Neuron (in vitro differentiated cells): ENCODE results near the gene GUCD1.
A peak's percentile ranks its signal among the peaks of the same experiment; 100 is the strongest.
"Not testable (repeated sequence)": the region's sequence is repeated elsewhere in the genome, so short reads cannot be mapped to it uniquely, and the experiment has no call there.

ENCODE experiments used
- H2AFZ ChIP-seq: one replicate; pipeline ENCODE4 v1.6.1; 2013; ENCODE audit warnings: low read depth, mild to moderate bottlenecking, inconsistent platforms, low read length, moderate library complexity
- H3K27me3 ChIP-seq: one replicate; pipeline ENCODE4 v1.6.1; 2013; ENCODE audit warnings: low read length; ENCODE audit not compliant: insufficient read depth
- H3K36me3 ChIP-seq: one replicate; pipeline ENCODE4 v1.6.1; 2013; ENCODE audit warnings: low read length; ENCODE audit not compliant: insufficient read depth
- H3K4me1 ChIP-seq: one replicate; pipeline ENCODE4 v1.6.1; 2013; ENCODE audit warnings: low read length; ENCODE audit not compliant: insufficient read depth
- H3K4me3 ChIP-seq: 2 replicates; pipeline ENCODE4 v1.5.1; 2013; ENCODE audit warnings: mild to moderate bottlenecking, low read length, moderate library complexity
- H3K9me3 ChIP-seq: one replicate; pipeline ENCODE4 v1.6.1; 2013; ENCODE audit warnings: low read length

Gene GUCD1

DNA sequence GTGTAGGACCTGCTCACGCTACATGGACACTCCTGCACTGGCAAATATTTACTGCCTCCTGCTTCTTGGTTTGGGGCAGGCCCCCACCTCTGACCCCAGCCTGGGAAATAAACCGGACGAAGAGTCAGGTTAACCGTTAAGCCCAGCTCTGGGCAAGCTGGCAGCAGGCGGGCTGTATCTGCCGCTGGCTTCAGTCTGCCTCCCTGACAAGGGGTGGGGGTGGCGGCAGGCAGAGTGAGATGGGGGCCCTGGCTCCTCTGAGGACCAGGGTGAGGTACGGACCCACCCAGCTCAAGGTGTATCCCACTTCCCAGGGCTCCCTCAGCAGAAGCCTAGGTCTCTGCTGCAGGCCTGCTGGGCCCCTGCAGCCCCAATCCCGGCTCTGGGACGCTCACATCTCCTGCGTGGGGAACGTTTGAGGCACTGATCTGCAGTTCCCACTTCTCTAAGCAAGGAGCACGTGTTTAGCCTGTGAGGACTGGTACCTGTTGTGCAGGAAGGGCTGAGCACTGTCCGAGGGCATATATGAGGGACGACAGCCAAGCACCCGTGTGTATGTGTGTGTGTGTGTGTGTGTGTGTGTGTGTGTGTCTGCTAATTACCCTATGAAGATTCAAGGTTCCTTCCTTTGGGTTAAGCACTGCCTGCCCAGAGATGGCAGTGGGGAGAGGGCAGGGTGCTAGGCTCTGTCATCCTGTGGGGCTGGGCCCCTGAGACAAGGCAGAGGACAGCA, 39.1 kb upstream of the GUCD1 start:
- Histone ChIP-seq H2AFZ (no peak overlapping the region), H3K27me3 (no peaks in the 10 kb centered on the region), H3K4me1 (peaks cover 10% of the 10 kb centered on the region), H3K36me3 (no peaks in the 10 kb centered on the region), H3K4me3 (no peak overlapping the region), H3K9me3 (no peaks in the 10 kb centered on the region)

DNA sequence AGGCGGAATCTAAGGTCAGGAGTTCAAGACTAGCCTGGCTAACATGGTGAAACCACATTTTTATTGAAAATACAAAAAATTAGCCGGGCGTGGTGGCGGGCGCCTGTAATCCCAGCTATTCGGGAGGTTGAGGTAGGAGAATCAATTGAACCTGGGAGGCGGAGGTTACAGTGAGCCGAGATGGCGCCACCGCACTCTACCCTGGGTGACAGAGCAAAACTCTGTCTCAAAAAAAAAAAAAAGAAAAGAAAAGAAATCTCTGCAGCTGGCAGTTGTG, 38.6 kb upstream of the GUCD1 start:
- peak overlapping the region; percentile 92 for H2AFZ ChIP-seq
- peak overlapping the region; percentile 85 for H3K4me3 ChIP-seq
- not testable (repeated sequence) for H3K27me3 ChIP-seq, H3K4me1 ChIP-seq, H3K9me3 ChIP-seq, H3K36me3 ChIP-seq

DNA sequence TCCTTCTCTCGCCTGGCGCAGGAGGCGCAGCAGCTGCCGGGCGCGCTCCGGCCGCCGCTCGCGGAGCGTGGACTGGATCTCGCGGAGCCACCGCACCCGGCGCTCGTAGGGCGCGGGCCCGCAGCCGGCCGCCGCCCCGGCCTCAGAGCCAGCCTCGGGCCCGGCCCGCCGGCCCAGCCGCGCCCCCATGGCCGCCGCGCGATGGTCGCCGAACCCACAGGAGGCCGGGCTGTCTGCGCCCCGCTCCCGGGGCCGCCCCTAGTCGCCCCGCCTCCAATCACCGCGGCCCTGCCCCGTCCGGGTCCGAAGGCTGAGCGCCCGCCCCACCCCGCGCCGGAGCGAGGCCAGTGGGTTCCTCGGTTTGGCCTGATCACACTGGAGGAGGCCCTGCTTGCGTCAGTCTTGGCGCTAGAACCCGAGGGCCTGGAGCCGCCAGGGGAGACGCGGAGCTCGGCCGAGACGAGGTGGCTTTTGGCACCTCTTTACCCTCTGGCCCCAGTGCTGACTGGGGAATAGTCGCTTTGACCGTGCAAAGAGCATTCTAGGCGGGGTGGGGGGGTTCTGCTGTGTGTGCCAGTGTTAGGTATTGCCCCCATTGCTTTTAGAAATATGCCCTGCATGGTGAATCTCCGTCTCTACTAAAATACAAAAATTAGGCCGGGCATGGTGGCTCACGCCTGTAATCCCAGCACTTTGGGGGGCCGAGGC, 38.1 kb upstream of the GUCD1 start, which contains the start of gene LRRC75B:
LRRC75B (minus strand) TSS at position 223 of the 708 bp plus-strand sequence; CDS start at position 189, 34 bp downstream.
- Histone ChIP-seq H2AFZ (peak within 1 kb of the TSS; percentile 92), H3K36me3 (no peaks in the 10 kb centered on the region), H3K27me3 (no peaks in the 10 kb centered on the region), H3K9me3 (no peaks in the 10 kb centered on the region), H3K4me3 (peak within 1 kb of the TSS; percentile 85), H3K4me1 (peaks cover 10% of the 10 kb centered on the region)

DNA sequence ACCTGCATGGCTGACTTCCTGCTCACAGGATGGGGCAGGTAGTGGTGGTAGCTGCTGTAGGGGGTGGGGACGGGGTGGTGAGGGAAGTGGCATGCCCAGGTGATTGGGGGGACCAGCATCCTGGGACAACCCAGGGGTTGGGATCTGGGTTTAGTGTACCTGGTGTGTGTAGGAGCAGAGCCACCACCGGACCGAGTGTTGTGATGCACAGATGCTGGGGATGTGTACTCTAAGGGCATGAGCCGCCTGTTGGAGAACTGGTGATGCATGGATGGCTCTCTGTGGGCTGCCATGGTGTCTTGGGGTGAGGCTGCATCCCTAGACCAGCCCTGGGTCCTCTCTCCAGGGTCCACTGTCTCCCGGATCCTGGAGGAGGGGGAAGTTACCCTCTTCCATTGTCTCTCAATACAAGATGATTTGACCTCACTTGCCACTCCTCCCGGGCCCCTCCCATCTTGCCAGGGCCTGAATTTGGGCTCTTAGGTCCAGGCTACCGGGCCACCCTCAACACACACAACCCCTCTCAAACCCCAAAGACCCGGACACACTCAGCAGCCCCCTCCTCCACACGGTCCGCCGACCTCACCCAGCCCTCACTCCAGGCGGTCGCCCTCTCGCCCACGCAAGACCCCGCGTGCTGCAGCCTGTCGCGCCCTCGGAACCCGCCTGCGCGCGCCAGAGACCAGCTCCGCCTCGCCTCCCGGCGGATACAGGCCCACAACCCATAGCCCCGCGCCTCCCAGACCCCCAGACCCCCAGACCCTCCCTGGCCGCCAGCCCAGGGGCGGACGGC, 37.3 kb upstream of the GUCD1 start:
- Histone ChIP-seq H3K36me3 (peaks cover 5% of the 10 kb centered on the region), H2AFZ (peak overlapping the region; percentile 89), H3K27me3 (no peaks in the 10 kb centered on the region), H3K9me3 (no peaks in the 10 kb centered on the region), H3K4me3 (peak overlapping the region; percentile 85), H3K4me1 (peaks cover 10% of the 10 kb centered on the region)

DNA sequence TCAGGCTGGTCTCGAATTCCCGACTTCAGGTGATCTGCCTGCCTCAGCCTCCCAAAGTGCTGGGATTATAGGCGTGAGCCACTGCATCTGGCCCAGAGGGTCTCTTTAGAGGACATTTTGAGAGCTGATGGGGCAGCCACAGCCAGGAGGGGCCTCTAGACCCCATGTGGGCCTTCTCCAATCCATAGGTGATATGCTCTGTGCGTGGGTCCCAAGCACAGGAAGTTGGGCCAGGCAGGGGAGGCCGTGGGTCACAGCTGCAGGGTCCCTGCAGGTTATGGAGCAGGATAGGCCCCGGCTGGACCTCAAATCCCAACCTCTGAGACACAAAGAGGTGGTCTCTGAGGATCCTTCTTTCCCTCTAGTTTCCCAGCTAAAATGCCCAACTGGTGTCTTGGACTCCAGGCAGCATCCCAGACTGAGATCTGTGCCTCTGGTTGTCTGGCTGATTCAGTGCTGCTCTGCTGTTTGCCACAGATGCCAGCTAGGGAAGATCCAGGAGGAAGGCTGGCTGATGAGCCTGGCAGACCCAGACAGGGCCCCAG, 36.4 kb upstream of the GUCD1 start:
- H2AFZ ChIP-seq = no peak overlapping the region
- no peak overlapping the region for H3K4me3 ChIP-seq
- H3K36me3 ChIP-seq = peaks cover 5% of the 10 kb centered on the region
- H3K9me3 ChIP-seq = no peaks in the 10 kb centered on the region
- H3K4me1 ChIP-seq = peaks cover 10% of the 10 kb centered on the region
- H3K27me3 ChIP-seq = no peaks in the 10 kb centered on the region

DNA sequence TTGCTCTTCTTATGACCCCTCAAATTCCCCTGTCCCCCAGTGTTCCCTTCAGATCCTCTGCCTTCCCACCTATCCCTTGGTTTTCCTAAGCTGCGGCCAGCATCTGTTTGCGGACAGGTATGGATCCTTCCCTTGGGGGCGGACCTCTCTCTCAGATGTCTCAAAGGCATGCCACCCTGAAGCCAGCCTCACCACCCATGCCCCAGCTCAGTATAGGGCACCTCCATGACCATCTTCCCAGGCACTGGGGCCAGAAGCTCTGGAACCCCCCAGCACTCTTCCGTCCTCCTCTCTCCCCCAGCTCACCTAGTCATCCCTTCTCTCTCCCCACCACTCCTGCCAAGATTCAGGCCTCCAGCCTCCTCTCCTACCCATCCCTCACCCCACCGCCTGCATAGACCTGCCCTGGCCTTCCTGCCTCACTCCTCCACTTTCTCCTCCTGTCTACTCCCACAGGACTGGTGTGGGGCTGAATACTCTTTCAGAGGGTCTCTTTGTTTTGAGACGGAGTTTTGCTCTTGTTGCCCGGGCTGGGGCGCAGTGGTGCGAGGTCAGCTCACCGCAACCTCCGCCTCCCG, 35.7 kb upstream of the GUCD1 start:
- Histone ChIP-seq H3K4me1 (peaks cover 10% of the 10 kb centered on the region), H3K27me3 (no peaks in the 10 kb centered on the region)

DNA sequence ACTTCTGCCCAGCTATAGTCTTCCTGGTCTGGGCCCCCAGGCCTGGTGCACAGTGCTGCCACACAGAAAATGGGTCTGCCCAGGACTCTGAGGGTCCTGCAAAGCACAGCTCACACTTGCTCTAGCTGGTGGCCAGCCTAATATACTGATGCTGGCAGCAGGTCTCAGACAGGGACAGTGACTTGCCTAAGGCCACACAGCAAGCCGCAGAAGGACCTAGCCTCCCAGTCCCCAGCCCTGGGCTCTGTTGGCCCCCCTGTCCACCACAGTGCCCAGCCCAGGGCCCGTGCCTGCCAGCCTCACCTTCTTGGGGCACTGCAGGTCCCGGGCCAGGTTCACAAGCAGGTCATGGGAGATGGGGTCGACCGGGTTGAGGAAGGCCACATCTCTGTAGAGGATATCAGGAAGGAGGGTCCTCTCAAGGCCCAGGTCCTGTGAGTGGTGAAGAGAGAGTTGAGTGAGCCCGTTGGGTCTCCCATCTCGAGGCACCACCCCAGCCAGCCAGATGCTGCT, 34.6 kb upstream of the GUCD1 start:
- Histone ChIP-seq H3K4me3 (no peak overlapping the region), H2AFZ (no peak overlapping the region), H3K4me1 (peaks cover 10% of the 10 kb centered on the region), H3K27me3 (no peaks in the 10 kb centered on the region), H3K36me3 (peaks cover 15% of the 10 kb centered on the region), H3K9me3 (no peaks in the 10 kb centered on the region)

More for the DNA sequence above, 35.7 kb upstream of the GUCD1 start:
- H2AFZ ChIP-seq = no peak overlapping the region
- H3K4me3 ChIP-seq = no peak overlapping the region
- no peaks in the 10 kb centered on the region for H3K9me3 ChIP-seq
- peaks cover 10% of the 10 kb centered on the region for H3K36me3 ChIP-seq

DNA sequence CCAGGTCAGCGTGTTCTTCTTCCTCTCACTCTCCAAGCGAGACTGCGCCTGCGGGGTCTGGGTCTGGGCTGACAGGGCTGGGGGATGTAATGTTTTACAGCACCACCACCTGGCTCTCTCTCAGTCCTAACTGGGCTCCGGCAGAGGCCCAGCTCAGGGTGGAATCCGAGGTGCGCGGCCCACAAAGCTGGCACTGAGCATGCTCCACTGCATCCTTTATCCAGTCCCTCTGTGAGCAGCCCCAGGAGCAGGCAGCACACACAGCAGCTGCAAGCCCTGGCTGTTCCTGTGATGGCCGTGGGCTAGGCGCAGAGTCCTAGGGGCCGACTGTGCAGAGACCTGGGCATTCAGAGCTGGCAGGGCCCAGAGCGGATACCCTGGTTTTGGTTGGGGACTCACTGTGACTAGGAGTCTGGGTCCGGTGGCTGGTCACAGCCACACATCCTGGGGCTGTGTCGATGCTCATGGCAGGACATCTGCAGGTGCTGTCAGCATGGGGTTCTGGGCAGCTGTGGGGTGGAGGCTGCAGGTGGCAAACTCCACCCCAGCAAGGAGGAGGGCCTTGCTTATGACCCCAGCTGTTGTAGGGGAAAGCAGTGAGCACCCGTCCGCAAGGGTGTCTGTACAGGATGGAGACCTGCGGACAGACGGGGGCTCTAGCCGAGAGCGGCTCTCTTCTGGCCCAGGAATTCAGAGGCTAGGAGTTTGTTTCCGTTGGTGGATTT, 34.0 kb upstream of the GUCD1 start:
- Histone ChIP-seq H3K4me3 (no peak overlapping the region), H3K36me3 (peaks cover 15% of the 10 kb centered on the region), H3K4me1 (peaks cover 10% of the 10 kb centered on the region), H3K9me3 (no peaks in the 10 kb centered on the region), H3K27me3 (no peaks in the 10 kb centered on the region), H2AFZ (no peak overlapping the region)

DNA sequence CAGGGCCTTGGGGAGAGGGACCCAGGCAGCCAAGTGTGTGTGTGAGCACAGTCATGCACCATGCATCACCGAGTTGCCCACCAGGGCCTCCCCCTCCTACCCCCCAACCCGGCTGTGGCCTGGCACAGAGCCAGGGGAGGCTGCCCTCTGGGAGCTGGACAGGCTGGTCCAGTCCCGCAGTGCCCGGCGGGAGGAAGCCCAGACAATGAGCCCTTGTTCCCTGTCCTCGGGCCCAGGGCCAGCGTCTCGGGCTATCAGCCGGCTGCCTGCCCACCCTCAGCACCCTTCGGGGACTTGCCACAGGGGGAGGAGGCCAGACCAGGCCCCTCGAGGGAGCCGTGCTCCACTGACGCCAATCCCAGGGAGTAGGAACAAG, 33.4 kb upstream of the GUCD1 start:
- H3K9me3 ChIP-seq = no peaks in the 10 kb centered on the region
- H3K4me3 ChIP-seq = no peak overlapping the region
- H2AFZ ChIP-seq = no peak overlapping the region
- peaks cover 15% of the 10 kb centered on the region for H3K36me3 ChIP-seq
- H3K4me1 ChIP-seq = peaks cover 8% of the 10 kb centered on the region
- H3K27me3 ChIP-seq = no peaks in the 10 kb centered on the region

DNA sequence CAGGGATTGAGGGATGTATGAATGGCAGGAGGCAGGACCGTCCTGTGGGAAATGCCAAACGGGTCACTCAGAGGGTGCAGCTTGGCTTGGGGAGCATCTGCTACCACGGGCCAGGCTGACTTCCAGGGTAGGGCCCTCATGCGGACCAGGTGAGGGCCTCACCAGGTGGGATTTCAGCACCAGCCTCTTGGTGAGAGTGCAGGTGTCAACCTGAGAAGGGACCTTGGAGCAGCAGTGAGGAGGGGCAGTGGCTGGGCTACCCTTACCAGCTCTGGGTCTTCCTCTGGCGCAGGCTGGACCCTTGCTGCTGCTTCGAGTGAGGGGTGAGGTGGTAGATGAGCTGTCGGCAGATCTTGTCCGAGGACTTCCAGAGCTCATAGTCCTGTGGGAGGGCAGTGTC, 33.0 kb upstream of the GUCD1 start:
- Histone ChIP-seq H3K36me3 (peaks cover 15% of the 10 kb centered on the region), H3K9me3 (no peaks in the 10 kb centered on the region), H3K4me3 (no peak overlapping the region), H3K27me3 (no peaks in the 10 kb centered on the region), H3K4me1 (peaks cover 6% of the 10 kb centered on the region), H2AFZ (no peak overlapping the region)

DNA sequence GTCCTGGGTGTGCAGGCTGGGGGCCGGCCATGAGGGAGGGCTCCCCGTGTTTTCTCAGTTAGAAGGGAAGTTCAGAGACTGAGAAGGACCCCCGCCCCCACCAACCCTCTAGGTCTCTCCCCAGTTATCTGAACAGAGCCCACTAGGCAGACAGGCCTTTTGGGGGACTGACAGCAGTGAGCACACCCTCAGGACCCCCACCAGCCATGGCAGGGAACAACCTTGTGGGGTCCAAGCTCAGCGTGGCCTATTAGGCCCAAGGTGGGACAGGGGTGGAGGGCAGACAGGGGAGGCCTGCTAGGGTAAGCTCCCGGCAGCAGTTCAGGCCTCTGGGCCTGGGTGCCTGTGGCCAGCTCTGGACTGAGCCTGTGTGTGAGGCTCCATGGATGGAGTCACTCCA, 32.3 kb upstream of the GUCD1 start:
- peaks cover 3% of the 10 kb centered on the region for H3K4me1 ChIP-seq
- no peaks in the 10 kb centered on the region for H3K9me3 ChIP-seq
- peaks cover 15% of the 10 kb centered on the region for H3K36me3 ChIP-seq
- no peak overlapping the region for H3K4me3 ChIP-seq
- no peaks in the 10 kb centered on the region for H3K27me3 ChIP-seq
- H2AFZ ChIP-seq = no peak overlapping the region

DNA sequence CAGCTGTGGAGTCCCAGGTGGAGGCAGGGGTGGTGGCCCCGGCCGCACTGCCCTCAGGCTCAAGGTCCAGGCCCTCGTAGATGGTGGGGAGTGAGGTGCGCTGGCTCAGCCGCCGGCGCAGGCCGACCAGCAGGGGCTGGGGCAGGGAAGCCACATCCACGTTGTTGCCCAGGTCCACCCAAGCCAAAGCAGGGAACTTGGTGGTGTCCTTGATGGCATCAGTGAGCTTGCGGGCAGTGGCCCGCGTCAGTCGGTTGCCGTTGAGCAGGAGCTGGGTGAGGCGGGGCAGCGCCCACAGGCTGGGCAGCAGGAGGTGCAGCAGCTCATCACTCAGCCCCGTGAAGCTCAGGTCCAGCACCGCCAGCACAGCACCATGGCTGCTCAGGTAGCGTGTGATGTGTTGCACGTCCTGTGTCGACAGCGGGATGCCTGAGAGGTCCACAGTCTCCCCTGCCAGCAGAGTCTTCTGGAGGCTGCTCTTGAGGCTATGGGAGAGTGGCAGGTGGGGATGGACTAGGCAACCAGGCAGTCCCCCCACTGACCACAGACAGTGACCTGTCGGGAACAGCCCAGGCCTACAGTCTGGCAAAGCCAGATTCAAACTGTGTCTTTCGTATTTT, 31.1 kb upstream of the GUCD1 start:
- no peak overlapping the region for H3K4me3 ChIP-seq
- H3K4me1 ChIP-seq = no peaks in the 10 kb centered on the region
- peaks cover 15% of the 10 kb centered on the region for H3K36me3 ChIP-seq
- no peaks in the 10 kb centered on the region for H3K9me3 ChIP-seq
- H2AFZ ChIP-seq = no peak overlapping the region
- H3K27me3 ChIP-seq = no peaks in the 10 kb centered on the region
